OCI-LY1 (cell line): ENCODE data around the gene H6PD.

Source experiments
- H2AFZ ChIP-seq: fragments of 200-600 bp; sonication (generic), shearing (Covaris generic); 2 replicates; pipeline ENCODE4 v1.6.0; 2014; ENCODE audit warnings: antibody characterized with exemption, mild to moderate bottlenecking, low read length
- H3F3A ChIP-seq: fragments of 200-600 bp; sonication (generic), shearing (Covaris generic); 2 replicates; pipeline ENCODE4 v1.6.0; 2014; ENCODE audit warnings: mild to moderate bottlenecking, antibody characterized with exemption, low read length, moderate library complexity; ENCODE audit not compliant: insufficient read depth
- H3K27ac ChIP-seq: fragments of 200-600 bp; sonication (generic); 2 replicates; pipeline ENCODE4 v1.5.1; 2014; ENCODE audit warnings: low read length, mixed run types, mild to moderate bottlenecking, low read depth; ENCODE audit not compliant: poor library complexity, severe bottlenecking
- H3K27me3 ChIP-seq: fragments of 200-600 bp; sonication (generic); 2 replicates; pipeline ENCODE4 v1.6.0; 2014; ENCODE audit warnings: antibody characterized with exemption, mild to moderate bottlenecking, low read length, moderate library complexity; ENCODE audit not compliant: insufficient read depth
- H3K36me3 ChIP-seq: fragments of 200-600 bp; sonication (generic); 2 replicates; pipeline ENCODE4 v1.6.1; 2014; ENCODE audit warnings: mild to moderate bottlenecking, antibody characterized with exemption, low read length, moderate library complexity, mixed read lengths; ENCODE audit not compliant: insufficient read depth
- H3K4me1 ChIP-seq: fragments of 200-600 bp; sonication (generic); 2 replicates; pipeline ENCODE4 v1.5.1; 2014; ENCODE audit warnings: mild to moderate bottlenecking, low read length, moderate library complexity; ENCODE audit not compliant: insufficient read depth, severe bottlenecking
- H3K4me2 ChIP-seq: fragments of 200-600 bp; sonication (generic), shearing (Covaris generic); 2 replicates; pipeline ENCODE4 v1.6.1; 2014; ENCODE audit warnings: low read length
- H3K4me3 ChIP-seq: fragments of 200-600 bp; sonication (generic); 2 replicates; pipeline ENCODE4 v1.5.1; 2014; ENCODE audit warnings: low read length, low read depth, mild to moderate bottlenecking, mixed read lengths; ENCODE audit not compliant: poor library complexity, severe bottlenecking
- H3K79me2 ChIP-seq: fragments of 200-600 bp; shearing (Covaris generic); 2 replicates; pipeline ENCODE4 v1.6.1; 2016; ENCODE audit warnings: mixed run types, low read length, mixed read lengths; ENCODE audit not compliant: insufficient read depth
- H3K9ac ChIP-seq: fragments of 200-600 bp; sonication (generic), shearing (Covaris generic); 2 replicates; pipeline ENCODE4 v1.6.1; 2014; ENCODE audit warnings: mild to moderate bottlenecking, low read length, mixed read lengths
- H3K9me2 ChIP-seq: fragments of 200-600 bp; sonication (generic), shearing (Covaris generic); 2 replicates; pipeline ENCODE4 v1.6.1; 2014; ENCODE audit warnings: low read depth, mild to moderate bottlenecking, low read length, mixed read lengths
- H3K9me3 ChIP-seq: fragments of 200-600 bp; shearing (Covaris generic); 2 replicates; pipeline ENCODE4 v1.6.1; 2014; ENCODE audit warnings: low read length, mixed read lengths
- H4K20me1 ChIP-seq: fragments of 200-600 bp; sonication (generic), shearing (Covaris generic); 2 replicates; pipeline ENCODE4 v1.6.0; 2016; ENCODE audit warnings: mild to moderate bottlenecking, low read length; ENCODE audit not compliant: insufficient read depth
- EZH2 ChIP-seq: fragments of 200-600 bp; sonication (generic), shearing (Covaris generic); IDR thresholded peaks from 2 replicates; pipeline ENCODE4 v1.8.0; 2017; ENCODE audit warnings: borderline replicate concordance, mixed run types, mild to moderate bottlenecking, antibody characterized with exemption, low read length, moderate library complexity, mixed read lengths
- TF ChIP-seq, protein P1 (sequence below): fragments of 200-600 bp; sonication (generic), shearing (Covaris generic); IDR thresholded peaks from 2 replicates; pipeline ENCODE4 v1.5.1; 2017; ENCODE audit warnings: mild to moderate bottlenecking, antibody characterized with exemption, low read length, moderate library complexity, mixed read lengths

The H6PD gene

DNA sequence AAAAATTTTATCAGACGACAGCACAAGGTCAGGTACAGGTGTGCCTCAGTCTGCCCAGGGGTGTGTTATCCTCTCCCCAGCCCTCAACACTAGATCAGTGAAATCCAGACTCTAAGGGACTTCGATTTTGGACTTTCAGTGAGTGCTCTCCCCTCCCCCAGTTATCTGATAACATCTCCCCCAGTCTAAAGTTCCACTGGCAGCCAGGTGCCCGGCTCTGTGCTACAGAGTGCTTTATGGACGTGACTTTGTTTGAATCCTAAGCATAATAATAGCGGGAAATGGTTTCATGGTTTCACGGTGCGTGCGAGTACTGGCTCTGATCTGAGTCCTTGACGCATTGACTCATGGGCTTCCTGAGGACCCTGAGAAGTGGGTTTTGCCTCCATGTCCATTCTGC is 61.3 kb downstream of the H6PD start:
- no peak for TF ChIP-seq EZH2
- TF ChIP-seq, protein P1, sequence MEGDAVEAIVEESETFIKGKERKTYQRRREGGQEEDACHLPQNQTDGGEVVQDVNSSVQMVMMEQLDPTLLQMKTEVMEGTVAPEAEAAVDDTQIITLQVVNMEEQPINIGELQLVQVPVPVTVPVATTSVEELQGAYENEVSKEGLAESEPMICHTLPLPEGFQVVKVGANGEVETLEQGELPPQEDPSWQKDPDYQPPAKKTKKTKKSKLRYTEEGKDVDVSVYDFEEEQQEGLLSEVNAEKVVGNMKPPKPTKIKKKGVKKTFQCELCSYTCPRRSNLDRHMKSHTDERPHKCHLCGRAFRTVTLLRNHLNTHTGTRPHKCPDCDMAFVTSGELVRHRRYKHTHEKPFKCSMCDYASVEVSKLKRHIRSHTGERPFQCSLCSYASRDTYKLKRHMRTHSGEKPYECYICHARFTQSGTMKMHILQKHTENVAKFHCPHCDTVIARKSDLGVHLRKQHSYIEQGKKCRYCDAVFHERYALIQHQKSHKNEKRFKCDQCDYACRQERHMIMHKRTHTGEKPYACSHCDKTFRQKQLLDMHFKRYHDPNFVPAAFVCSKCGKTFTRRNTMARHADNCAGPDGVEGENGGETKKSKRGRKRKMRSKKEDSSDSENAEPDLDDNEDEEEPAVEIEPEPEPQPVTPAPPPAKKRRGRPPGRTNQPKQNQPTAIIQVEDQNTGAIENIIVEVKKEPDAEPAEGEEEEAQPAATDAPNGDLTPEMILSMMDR = no peak
- H3F3A ChIP-seq = no peaks in the 10 kb centered on the region
- H3K4me2 ChIP-seq = peak overlapping the region; percentile 88; the same call in 1 of the 2 replicates
- no peak overlapping the region for H2AFZ ChIP-seq
- no peak overlapping the region for H3K4me3 ChIP-seq
- H3K79me2 ChIP-seq = peaks cover 35% of the 10 kb centered on the region
- peaks cover 10% of the 10 kb centered on the region; the same call in 1 of the 2 replicates for H3K36me3 ChIP-seq
- H3K9ac ChIP-seq = no peak overlapping the region
- H3K9me3 ChIP-seq = no peaks in the 10 kb centered on the region
- H3K9me2 ChIP-seq = no peaks in the 10 kb centered on the region
- peaks cover 32% of the 10 kb centered on the region for H3K4me1 ChIP-seq
- H3K27me3 ChIP-seq = no peaks in the 10 kb centered on the region
- no peaks in the 10 kb centered on the region for H4K20me1 ChIP-seq
- H3K27ac ChIP-seq = no peak overlapping the region

DNA sequence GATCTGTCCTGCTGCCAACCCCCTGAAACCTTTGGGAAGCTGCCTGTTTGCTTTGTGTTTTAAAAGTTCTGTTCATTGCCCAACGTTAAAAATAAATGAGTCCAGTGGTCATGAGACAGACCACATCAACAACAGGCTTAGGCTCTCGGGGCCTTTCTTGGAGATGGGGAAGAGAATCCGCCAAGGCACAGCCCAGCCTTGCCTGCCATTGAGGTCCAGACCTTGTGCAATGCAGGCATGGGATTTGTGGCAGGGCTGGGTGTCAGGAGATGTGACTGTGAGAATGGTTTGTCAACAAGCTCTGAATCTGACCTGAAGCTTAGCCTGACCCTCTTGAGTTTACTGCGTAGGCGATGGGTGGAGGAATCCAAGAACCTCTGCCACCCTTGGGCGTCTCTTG is 62.3 kb downstream of the H6PD start:
- H3F3A ChIP-seq = no peaks in the 10 kb centered on the region
- TF ChIP-seq, protein P1 = no peak
- TF ChIP-seq EZH2 = no peak
- H3K4me3 ChIP-seq = no peak overlapping the region
- peaks cover 32% of the 10 kb centered on the region for H3K4me1 ChIP-seq
- peaks cover 35% of the 10 kb centered on the region for H3K79me2 ChIP-seq
- no peaks in the 10 kb centered on the region for H3K27me3 ChIP-seq
- H3K36me3 ChIP-seq = peaks cover 10% of the 10 kb centered on the region; the same call in 1 of the 2 replicates
- H3K27ac ChIP-seq = no peak overlapping the region
- no peaks in the 10 kb centered on the region for H3K9me2 ChIP-seq
- no peak overlapping the region for H3K9ac ChIP-seq
- H3K4me2 ChIP-seq = no peak overlapping the region
- H3K9me3 ChIP-seq = no peaks in the 10 kb centered on the region
- H2AFZ ChIP-seq = no peak overlapping the region
- H4K20me1 ChIP-seq = no peaks in the 10 kb centered on the region

DNA sequence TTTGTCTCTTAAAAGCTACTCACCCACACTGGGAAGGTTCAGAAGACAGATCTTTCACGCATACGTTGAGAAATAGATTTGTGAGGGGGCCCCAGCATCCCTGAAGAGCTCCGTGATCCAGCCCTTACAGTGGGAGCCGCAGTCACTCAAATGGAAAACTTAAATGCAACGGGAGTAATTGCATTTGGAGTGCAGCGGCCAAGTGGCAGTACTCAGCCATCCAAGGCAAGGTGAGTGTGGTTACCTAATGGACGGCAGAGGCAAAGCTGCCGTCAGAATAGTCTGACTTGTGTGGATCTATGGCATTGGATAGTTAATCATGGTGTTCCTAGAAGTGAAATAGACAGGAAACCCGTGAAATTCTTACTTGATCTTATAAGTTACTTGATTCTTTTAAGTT is 63.3 kb downstream of the H6PD start:
- no peaks in the 10 kb centered on the region for H3F3A ChIP-seq
- H3K9me3 ChIP-seq = no peaks in the 10 kb centered on the region
- H3K4me2 ChIP-seq = no peak overlapping the region
- peaks cover 10% of the 10 kb centered on the region; the same call in 1 of the 2 replicates for H3K36me3 ChIP-seq
- no peak overlapping the region for H2AFZ ChIP-seq
- H3K4me3 ChIP-seq = no peak overlapping the region
- TF ChIP-seq EZH2 = no peak
- TF ChIP-seq, protein P1 = no peak
- H3K9me2 ChIP-seq = no peaks in the 10 kb centered on the region
- no peak overlapping the region for H3K27ac ChIP-seq
- H4K20me1 ChIP-seq = no peaks in the 10 kb centered on the region
- H3K79me2 ChIP-seq = peaks cover 35% of the 10 kb centered on the region
- H3K4me1 ChIP-seq = peaks cover 38% of the 10 kb centered on the region
- H3K9ac ChIP-seq = no peak overlapping the region
- no peaks in the 10 kb centered on the region for H3K27me3 ChIP-seq
